K562 (cell line): ENCODE measurements around the gene DGKA. TPM values are rescaled to one million over a fixed set of nuclear protein-coding genes. Genes with fewer than 3 reads are reported as not detected.

Source experiments
- ATAC-seq: fragments of 200-7000 bp; cut with Tn5 transposase; 3 replicates; pipeline ENCODE4 v1.9.1; 2020; ENCODE audit warnings: moderate library complexity
- BruUV-seq: library from RNA; stranded (reverse); fragments of 400-500 nt; replicated peaks from 2 replicates; lab custom pipeline; 2021; lab: Mats Ljungman, UMichigan
- CTCF ChIA-PET: fragments of 300-600 bp; formaldehyde crosslinking; extraction: SDS; loops from one replicate; lab custom pipeline; 2021; ENCODE audit warnings: low intra/inter-chr PET ratio; lab: Yijun Ruan, JAX
- POLR2A ChIA-PET: fragments of 300-600, 350-650 bp; sonication (Branson Sonifier 250); formaldehyde crosslinking; extraction: SDS; loops from one replicate; lab custom pipeline; 2021; ENCODE audit warnings: antibody characterized with exemption, inconsistent platforms; lab: Yijun Ruan, JAX
- DNase-seq, 4 experiments: peaks; one replicate each; pipeline versions ENCODE4 v3.0.0 to v3.0.0-alpha.2; 2011 to 2018; ENCODE audit warnings: low spot score in 3 of 4, mixed read lengths in 3 of 4; ENCODE audit errors: extremely low read depth in 1 of 4
- FAIRE-seq: peaks from 2 replicates; lab custom pipeline; 2011; peaks lifted over from hg19 to GRCh38; lab: Jason Lieb, UNC
- H2AFZ ChIP-seq: 2 replicates; pipeline ENCODE4 v1.6.0; 2011; ENCODE audit warnings: low read depth, low read length, control low read depth, inconsistent platforms
- H3K27ac ChIP-seq: fragments of 200-600 bp; 3 replicates; pipeline ENCODE4 v1.8.0; 2011; ENCODE audit warnings: low read depth, mild to moderate bottlenecking, control low read depth, inconsistent platforms, low read length, moderate library complexity, mixed read lengths; ENCODE audit errors: extremely low read depth
- H3K27me3 ChIP-seq, 2 experiments: fragments of 300-600 bp in 1 of 2; 2 replicates in 1 of 2; 3 replicates in 1 of 2; pipeline versions ENCODE4 v1.6.0 to v1.8.0; 2011; ENCODE audit warnings: inconsistent platforms in 2 of 2, low read length in 2 of 2, mild to moderate bottlenecking in 1 of 2, mixed read lengths in 1 of 2, moderate library complexity in 1 of 2; ENCODE audit not compliant: control insufficient read depth in 2 of 2, insufficient read depth in 2 of 2
- H3K36me3 ChIP-seq: fragments of 300-600 bp; 3 replicates; pipeline ENCODE4 v1.8.0; 2011; ENCODE audit warnings: mild to moderate bottlenecking, low read length, inconsistent platforms; ENCODE audit not compliant: control insufficient read depth, insufficient read depth
- H3K4me1 ChIP-seq, 2 experiments: fragments of 200-600 bp in 1 of 2; replicated peaks in 1 of 2; 2 replicates in 1 of 2; 3 replicates in 1 of 2; pipeline versions ENCODE4 v1.5.1 to v1.8.0; 2011; ENCODE audit warnings: inconsistent platforms in 2 of 2, low read length in 2 of 2, mild to moderate bottlenecking in 1 of 2, mixed read lengths in 1 of 2, moderate library complexity in 1 of 2; ENCODE audit not compliant: control insufficient read depth in 2 of 2, insufficient read depth in 2 of 2
- H3K4me2 ChIP-seq: 2 replicates; pipeline ENCODE4 v1.6.1; 2011; ENCODE audit warnings: low read length, control low read depth, inconsistent platforms, mixed read lengths; ENCODE audit not compliant: insufficient read depth
- H3K4me3 ChIP-seq: fragments of 200-600 bp; sonication (generic), shearing (Covaris generic); 2 replicates; pipeline ENCODE4 v1.5.1; 2016; ENCODE audit warnings: control low read depth, inconsistent platforms
- H3K79me2 ChIP-seq: fragments of 200-600 bp; 3 replicates; pipeline ENCODE4 v1.8.0; 2011; ENCODE audit warnings: low read length, inconsistent platforms; ENCODE audit not compliant: control insufficient read depth, insufficient read depth
- H3K9ac ChIP-seq, 2 experiments: 2 replicates each; pipeline versions ENCODE4 v1.6.0 to v1.6.1; 2011; ENCODE audit warnings: low read depth in 2 of 2, low read length in 2 of 2, control low read depth in 1 of 2, inconsistent platforms in 1 of 2, mild to moderate bottlenecking in 1 of 2, mixed read lengths in 1 of 2; ENCODE audit not compliant: insufficient read depth in 1 of 2
- H3K9me1 ChIP-seq: one replicate; pipeline ENCODE4 v1.6.0; 2011; ENCODE audit warnings: inconsistent platforms, mild to moderate bottlenecking, low read length, moderate library complexity; ENCODE audit not compliant: control insufficient read depth, insufficient read depth
- H3K9me3 ChIP-seq: replicated peaks from 2 replicates; pipeline ENCODE4 v1.5.1; 2011; ENCODE audit warnings: low read depth, low read length, inconsistent platforms; ENCODE audit not compliant: control insufficient read depth, insufficient read depth
- H4K20me1 ChIP-seq: replicated peaks from 2 replicates; pipeline ENCODE4 v1.6.1; 2011; ENCODE audit warnings: low read length, inconsistent platforms, mixed read lengths; ENCODE audit not compliant: control insufficient read depth, insufficient read depth
- MCM2 ChIP-seq: fragments of 450-650 bp; IDR thresholded peaks from 2 replicates; pipeline ENCODE4 v1.6.1; 2017; ENCODE audit warnings: low read depth, mild to moderate bottlenecking
- MNT ChIP-seq, 2 experiments: fragments of 450-650 bp; conservative IDR thresholded peaks; 2 replicates each; pipeline ENCODE4 v1.6.1; 2017; ENCODE audit warnings: mild to moderate bottlenecking in 2 of 2, moderate library complexity in 2 of 2
- MTA2 ChIP-seq: fragments of 450-650 bp; IDR thresholded peaks from 2 replicates; pipeline ENCODE4 v1.6.1; 2016; ENCODE audit warnings: low read depth
- NFIC ChIP-seq: fragments of 450-650 bp; IDR thresholded peaks from 2 replicates; pipeline ENCODE4 v1.6.1; 2017; ENCODE audit warnings: mild to moderate bottlenecking, inconsistent platforms
- NFIX ChIP-seq: fragments of 250-450 bp; sonication (Bioruptor Pico); IDR thresholded peaks from 2 replicates; pipeline ENCODE4 v1.4.0; 2020; ENCODE audit warnings: low read depth, mild to moderate bottlenecking, moderate library complexity
- NFXL1 ChIP-seq: fragments of 450-650 bp; formaldehyde crosslinking; IDR thresholded peaks from 2 replicates; pipeline ENCODE4 v1.4.0; 2021; ENCODE audit warnings: mild to moderate bottlenecking
- USF1 ChIP-seq: sonication (generic); formaldehyde crosslinking; IDR thresholded peaks from 2 replicates; pipeline ENCODE4 v1.9.0; 2022; ENCODE audit warnings: mild to moderate bottlenecking, missing genetic modification reagents
- ZNF12 ChIP-seq: sonication (generic); formaldehyde crosslinking; IDR thresholded peaks from 2 replicates; pipeline ENCODE4 v1.4.0; 2020; ENCODE audit warnings: mild to moderate bottlenecking, missing genetic modification reagents
- ZNF766 ChIP-seq: fragments of 200-800 bp; sonication (Bioruptor generic); conservative IDR thresholded peaks from 2 replicates; pipeline ENCODE4 v1.6.1; 2016; ENCODE audit warnings: missing genetic modification characterization, missing compliant biosample characterization
- WGBS: fragments of 100-300 bp; shearing (Covaris generic); methylation state at CpG from one replicate; pipeline ENCODE4 v1.1.6; 2016; ENCODE audit warnings: low coverage, mixed read lengths; ENCODE audit not compliant: insufficient coverage; ENCODE audit errors: missing lambda C conversion rate; 5-methylcytosine and 5-hydroxymethylcytosine counted together
- in situ Hi-C: fragments of 300-500 bp; cut with MboI; formaldehyde crosslinking; loops from 4 replicates; pipeline ENCODE4 v1.15.0; 2018; ENCODE audit warnings: inconsistent platforms, mixed read lengths
- intact Hi-C: fragments of 100-400 bp; cut with micrococcal nuclease; formaldehyde crosslinking; loops from 2 replicates; pipeline ENCODE4 v1.14.2; 2022
- polyA plus RNA-seq, 8 experiments: library from polyadenylated mRNA; depleted of rRNA in 4 of 8; stranded (reverse) in 5 of 8; unstranded in 3 of 8; fragments of >200 nt; fragmentation: Nextera tagmentation in 2 of 8; fragmentation: Illumina TruSeq in 1 of 8; extraction: Ambion mirVana in 2 of 8; extraction: Trizol in 1 of 8; gene quantifications; 2 replicates each; pipeline versions ENCODE4 v1.2.1 to v1.2.3, GENCODE V29; 2011 to 2014; ENCODE audit warnings: inconsistent platforms in 1 of 8, missing spikeins in 1 of 8
- total RNA-seq, 7 experiments: library from RNA; depleted of rRNA in 6 of 7; stranded (reverse); fragments of >200 nt in 6 of 7; fragmentation: Illumina TruSeq in 2 of 7; extraction: Trizol in 2 of 7; gene quantifications; 2 replicates each; pipeline versions ENCODE4 v1.2.1 to v1.2.3, GENCODE V29; 2011 to 2021; ENCODE audit warnings: low replicate concordance in 1 of 7

Gene DGKA
- total and polyA plus RNA-seq, 9 of the 15 experiments (the other 6 are each of a cell fraction or from before 2014, with no cell fraction given) = 3.4 to 12.4 (median 6.2) TPM

- TF ChIP-seq MNT (conservative IDR thresholded peaks at IDR 0.05) = no peak
- no peak for TF ChIP-seq MCM2
- no peak for TF ChIP-seq NFIX (CRISPR knock-in tag)
- TF ChIP-seq NFXL1 = no peak
- TF ChIP-seq ZNF766 (CRISPR knock-in tag) = no peak
- no peak for TF ChIP-seq MTA2
- TF ChIP-seq ZNF12 = no peak
- no peak for TF ChIP-seq NFIC
- TF ChIP-seq USF1 (CRISPR knock-in tag) = no peak
- H3K4me1 ChIP-seq = no peaks in the 10 kb centered on the region; a peak in 1 of 5 replicates
- no peak overlapping the region for H3K4me2 ChIP-seq
- in situ Hi-C loops (no loop called here), intact Hi-C loops (no loop called here)
- POLR2A ChIA-PET = interaction anchor here (0.6 to 1.6 kb wide), 4 partner anchors 14 to 161 kb away, joined by 3 to 16 read pairs (median 3); partner anchors contain the start of gene RAB5B
- WGBS = 75% methylated on average over 3 of the region's 3 CpGs
- H4K20me1 ChIP-seq = no peaks in the 10 kb centered on the region
- H2AFZ ChIP-seq = no peak overlapping the region
- FAIRE-seq (no peak), ATAC-seq (no peak), DNase-seq (no peak)
- CTCF ChIA-PET = no interaction called here
- no peak overlapping the region for H3K4me3 ChIP-seq
- H3K27me3 ChIP-seq = no peaks in the 10 kb centered on the region
- H3K9me1 ChIP-seq = no peaks in the 10 kb centered on the region
- H3K36me3 ChIP-seq = peaks cover 67% of the 10 kb centered on the region
- no peaks in the 10 kb centered on the region for H3K9me3 ChIP-seq
- H3K9ac ChIP-seq = no peak overlapping the region
- H3K79me2 ChIP-seq = no peaks in the 10 kb centered on the region
- no peak overlapping the region for H3K27ac ChIP-seq
- no TSS peak for BruUV-seq
These were observed 60.1 kb downstream of the DGKA start for GRCh38 chr12:55991110-55991509.
